Measurements from ENCODE around the gene RFTN1. TPM values are rescaled to one million over a fixed set of nuclear protein-coding genes. Genes with fewer than 3 reads are reported as not detected.

RFTN1 gene
- total and polyA plus RNA-seq, 9 of the 15 experiments (the other 6 are each of a cell fraction or from before 2014, with no cell fraction given): 0.08 to 0.51 (median 0.11) TPM; not detected in 6

- TF ChIP-seq ELK1 (CRISPR knock-in tag; IDR thresholded peaks at IDR 0.05) (no peak), CGGBP1 (CRISPR knock-in tag; IDR thresholded peaks at IDR 0.05) (no peak), ZNF584 (CRISPR knock-in tag; IDR thresholded peaks at IDR 0.05; ENCODE audit: low read depth) (no peak), ZNF507 (tag; conservative IDR thresholded peaks at IDR 0.05) (no peak), ZNF165 (CRISPR knock-in tag; IDR thresholded peaks at IDR 0.05; ENCODE audit: borderline replicate concordance) (no peak), FOS (IDR thresholded peaks at IDR 0.05; ENCODE audit: extremely low read depth, insufficient read length) (no peak)
These were observed 180.5 kb downstream of the RFTN1 start (continued) for GRCh38 chr3:16332904-16333426.

DNA sequence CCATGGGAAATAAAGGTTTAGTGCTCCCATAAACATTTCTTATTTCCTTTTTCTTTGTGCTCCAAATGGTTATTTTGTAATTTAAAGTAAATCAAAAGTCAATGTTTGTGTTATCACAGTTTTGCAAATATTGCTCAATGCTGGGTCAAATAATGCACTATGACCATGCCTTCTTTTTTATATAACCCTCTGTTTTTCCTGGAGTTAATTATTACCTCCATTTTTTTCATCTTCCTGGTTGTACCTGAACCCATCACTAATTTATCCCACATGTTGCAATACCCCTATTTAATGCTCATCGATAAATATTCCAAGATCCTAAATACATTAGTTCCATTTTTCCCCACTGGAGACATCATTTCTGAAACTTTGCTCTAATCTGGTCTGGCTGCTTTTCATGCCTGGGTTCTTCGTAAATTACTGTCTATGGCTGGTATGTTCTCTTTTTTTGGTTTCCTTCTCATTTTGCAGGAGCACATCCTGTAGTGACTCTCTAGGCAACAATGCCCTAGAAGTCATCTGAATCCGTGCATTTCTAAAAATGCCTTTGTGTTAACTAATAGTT, 182.1 kb downstream of the RFTN1 start:
- intact Hi-C loops (cut with micrococcal nuclease): no loop called here
- DNase-seq (ENCODE audit: extremely low read depth in 1 of 4, low spot score in 3 of 4) (peak in 1 of 4 experiments; percentile 24), FAIRE-seq (no peak), ATAC-seq (no peak)
- Histone ChIP-seq H3K4me3 (no peak overlapping the region), H4K20me1 (replicated peaks; ENCODE audit: control insufficient read depth, insufficient read depth, low read length) (no peaks in the 10 kb centered on the region), H3K27ac (ENCODE audit: extremely low read depth, low read depth, low read length) (no peak overlapping the region), H3K27me3 (ENCODE audit: control insufficient read depth in 2 of 2, insufficient read depth in 2 of 2, low read length in 2 of 2) (no peaks in the 10 kb centered on the region), H3K9me3 (replicated peaks; ENCODE audit: control insufficient read depth, insufficient read depth, low read depth, low read length) (no peaks in the 10 kb centered on the region), H3K9ac (ENCODE audit: insufficient read depth in 1 of 2, low read depth in 2 of 2, low read length in 2 of 2) (no peak overlapping the region), H3K4me1 (replicated peaks in 1 of 2; ENCODE audit: control insufficient read depth in 2 of 2, insufficient read depth in 2 of 2, low read length in 2 of 2) (no peaks in the 10 kb centered on the region), H3K36me3 (ENCODE audit: control insufficient read depth, insufficient read depth, low read length) (peaks cover 68% of the 10 kb centered on the region), H3K9me1 (ENCODE audit: control insufficient read depth, insufficient read depth, low read length) (no peaks in the 10 kb centered on the region), H3K79me2 (ENCODE audit: control insufficient read depth, insufficient read depth, low read length) (no peaks in the 10 kb centered on the region), H3K4me2 (ENCODE audit: insufficient read depth, low read length) (no peak overlapping the region), H2AFZ (ENCODE audit: low read depth, low read length) (no peak overlapping the region)
- no TSS peak for BruUV-seq (replicated peaks)
- ChIA-PET CTCF (ENCODE audit: low intra/inter-chr PET ratio) (no interaction called here), POLR2A (no interaction called here)
- WGBS (ENCODE audit: insufficient coverage, low coverage, missing lambda C conversion rate): 91% methylated on average over 3 of the region's 3 CpGs
- in situ Hi-C loops (cut with MboI): no loop called here
- no peak for TF ChIP-seq ZFP1 (CRISPR knock-in tag; IDR thresholded peaks at IDR 0.05)
- TF ChIP-seq ZC3H4 (CRISPR knock-in tag; IDR thresholded peaks at IDR 0.05; ENCODE audit: borderline replicate concordance): no peak
- TF ChIP-seq ZNF140 (CRISPR knock-in tag; IDR thresholded peaks at IDR 0.05): no peak
- peak; percentile 65 for TF ChIP-seq RBM25 (IDR thresholded peaks at IDR 0.05; ENCODE audit: low read depth, low read length, severe bottlenecking)
- TF ChIP-seq, protein P1, sequence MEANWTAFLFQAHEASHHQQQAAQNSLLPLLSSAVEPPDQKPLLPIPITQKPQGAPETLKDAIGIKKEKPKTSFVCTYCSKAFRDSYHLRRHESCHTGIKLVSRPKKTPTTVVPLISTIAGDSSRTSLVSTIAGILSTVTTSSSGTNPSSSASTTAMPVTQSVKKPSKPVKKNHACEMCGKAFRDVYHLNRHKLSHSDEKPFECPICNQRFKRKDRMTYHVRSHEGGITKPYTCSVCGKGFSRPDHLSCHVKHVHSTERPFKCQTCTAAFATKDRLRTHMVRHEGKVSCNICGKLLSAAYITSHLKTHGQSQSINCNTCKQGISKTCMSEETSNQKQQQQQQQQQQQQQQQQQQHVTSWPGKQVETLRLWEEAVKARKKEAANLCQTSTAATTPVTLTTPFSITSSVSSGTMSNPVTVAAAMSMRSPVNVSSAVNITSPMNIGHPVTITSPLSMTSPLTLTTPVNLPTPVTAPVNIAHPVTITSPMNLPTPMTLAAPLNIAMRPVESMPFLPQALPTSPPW (CRISPR knock-in tag; IDR thresholded peaks at IDR 0.05): no peak
- TF ChIP-seq CEBPG (CRISPR knock-in tag; IDR thresholded peaks at IDR 0.05): no peak
- TF ChIP-seq CEBPG (tag; conservative IDR thresholded peaks at IDR 0.05 in 1 of 2, IDR thresholded peaks at IDR 0.05 in 1 of 2): 0 out of 4 replicates have a peak, but pooled peaks of 1 of the 2 experiments have one; percentile 6
- no peak for TF ChIP-seq GATA2 (CRISPR knock-in tag; IDR thresholded peaks at IDR 0.05)
- no peak for TF ChIP-seq FOXA1 (IDR thresholded peaks at IDR 0.05; ENCODE audit: borderline replicate concordance)
- no peak for TF ChIP-seq ILK (tag; IDR thresholded peaks at IDR 0.05; ENCODE audit: borderline replicate concordance, low read depth)
- no peak for TF ChIP-seq NFXL1 (CRISPR knock-in tag; IDR thresholded peaks at IDR 0.05)
- no peak for TF ChIP-seq ZNF239 (CRISPR knock-in tag; IDR thresholded peaks at IDR 0.05)
- peak; percentile 38; the same call in 1 of the 2 replicates for TF ChIP-seq CEBPB (tag; IDR thresholded peaks at IDR 0.05)
- no peak for TF ChIP-seq NFIC (IDR thresholded peaks at IDR 0.05)
